BJ (cell line): ENCODE measurements around the gene SPDYE6. TPM values are rescaled to one million over a fixed set of nuclear protein-coding genes. Genes with fewer than 3 reads are reported as not detected.

Experiments used
- CTCF ChIA-PET: fragments of 350-600 bp; formaldehyde crosslinking; extraction: SDS; loops from one replicate; lab custom pipeline; 2021; ENCODE audit warnings: antibody characterized with exemption, inconsistent platforms; lab: Yijun Ruan, JAX
- POLR2A ChIA-PET: fragments of 300-600 bp; sonication (Branson Sonifier 250); formaldehyde crosslinking; extraction: SDS; loops from one replicate; lab custom pipeline; 2021; ENCODE audit warnings: antibody characterized with exemption; lab: Charles Lee
- DNase-seq: peaks from one replicate; pipeline ENCODE4 v3.0.0-alpha.2; 2011; ENCODE audit warnings: low read depth
- H3K27me3 ChIP-seq: 2 replicates; pipeline ENCODE4 v1.6.0; 2011; ENCODE audit warnings: low read length; ENCODE audit not compliant: control insufficient read depth, insufficient read depth
- H3K36me3 ChIP-seq: 2 replicates; pipeline ENCODE4 v1.5.1; 2011; ENCODE audit warnings: low read length; ENCODE audit not compliant: control insufficient read depth, insufficient read depth
- H3K4me3 ChIP-seq: 2 replicates; pipeline ENCODE4 v1.5.1; 2011; ENCODE audit warnings: low read depth, mild to moderate bottlenecking, control low read depth, low read length
- CTCF ChIP-seq: IDR thresholded peaks from 2 replicates; pipeline ENCODE4 v1.5.1; 2011; ENCODE audit warnings: low read depth, mild to moderate bottlenecking, control low read depth, inconsistent platforms, low read length, moderate library complexity; ENCODE audit not compliant: insufficient read depth
- polyA plus RNA-seq: library from polyadenylated mRNA; depleted of rRNA; stranded (reverse); fragments of >200 nt; gene quantifications from 2 replicates; pipeline ENCODE4 v1.2.3, GENCODE V29; 2011

Gene SPDYE6
- polyA plus RNA-seq, 1 experiment: not detected

GRCh38 chr7:102320601-102321350 is 35.5 kb downstream of the SPDYE6 start:
- no peak for DNase-seq
- ChIA-PET CTCF (no interaction called here), POLR2A (no interaction called here)

GRCh38 chr7:102320181-102320580 is 36.1 kb downstream of the SPDYE6 start:
- POLR2A ChIA-PET: no interaction called here
- H3K27me3 ChIP-seq: no peaks in the 10 kb centered on the region
- no peak for DNase-seq
- H3K4me3 ChIP-seq: no peak overlapping the region
- no peak for TF ChIP-seq CTCF
- CTCF ChIA-PET: no interaction called here
- H3K36me3 ChIP-seq: no peaks in the 10 kb centered on the region

More at GRCh38 chr7:102320601-102321350, 35.5 kb downstream of the SPDYE6 start:
- Histone ChIP-seq H3K27me3 (no peaks in the 10 kb centered on the region), H3K4me3 (no peak overlapping the region), H3K36me3 (no peaks in the 10 kb centered on the region)
- no peak for TF ChIP-seq CTCF

GRCh38 chr7:102319671-102320070 is 36.6 kb downstream of the SPDYE6 start:
- Histone ChIP-seq H3K4me3 (no peak overlapping the region), H3K36me3 (no peaks in the 10 kb centered on the region), H3K27me3 (no peaks in the 10 kb centered on the region)
- ChIA-PET CTCF (no interaction called here), POLR2A (interaction anchor here (0.5 kb wide), 2 partner anchors 115 to 903 kb away, joined by 4 to 9 read pairs; no protein-coding TSS in a partner anchor)
- no peak for TF ChIP-seq CTCF
- DNase-seq: no peak

GRCh38 chr7:102318482-102318971 is 37.7 kb downstream of the SPDYE6 start:
- POLR2A ChIA-PET: no interaction called here
- H3K4me3 ChIP-seq: no peak overlapping the region
- CTCF ChIA-PET: no interaction called here
- H3K36me3 ChIP-seq: no peaks in the 10 kb centered on the region
- no peaks in the 10 kb centered on the region for H3K27me3 ChIP-seq
- no peak for TF ChIP-seq CTCF
- DNase-seq: no peak

GRCh38 chr7:102317231-102318059 is 38.8 kb downstream of the SPDYE6 start:
- no peak for TF ChIP-seq CTCF
- Histone ChIP-seq H3K4me3 (no peak overlapping the region), H3K27me3 (no peaks in the 10 kb centered on the region), H3K36me3 (no peaks in the 10 kb centered on the region)
- ChIA-PET CTCF (no interaction called here), POLR2A (no interaction called here)
- DNase-seq: no peak
